Smooth muscle cell (in vitro differentiated cells): Measurements from ENCODE around the gene AP4B1. TPM values are rescaled to one million over a fixed set of nuclear protein-coding genes. Genes with fewer than 3 reads are reported as not detected.

Source experiments
- DNase-seq: peaks from one replicate; lab custom pipeline; 2025; ENCODE audit not compliant: unreplicated experiment; lab: John Stamatoyannopoulos, UW
- H2AFZ ChIP-seq: fragments of 200-600 bp; sonication (generic); 2 replicates; pipeline ENCODE4 v1.6.0; 2016; ENCODE audit warnings: antibody characterized with exemption, low read depth, mild to moderate bottlenecking
- H3F3A ChIP-seq: fragments of 200-600 bp; sonication (generic); 2 replicates; pipeline ENCODE4 v1.6.0; 2017; ENCODE audit warnings: antibody characterized with exemption, low read depth
- H3K27ac ChIP-seq: fragments of 200-600 bp; sonication (generic); 2 replicates; pipeline ENCODE4 v1.5.1; 2016; ENCODE audit warnings: low read depth, mild to moderate bottlenecking
- H3K27me3 ChIP-seq: fragments of 200-600 bp; sonication (generic); 2 replicates; pipeline ENCODE4 v1.6.1; 2016; ENCODE audit warnings: low read depth, mild to moderate bottlenecking
- H3K36me3 ChIP-seq: fragments of 200-600 bp; sonication (generic); 2 replicates; pipeline ENCODE4 v1.5.1; 2016; ENCODE audit warnings: low read depth
- H3K4me1 ChIP-seq: fragments of 200-600 bp; sonication (generic); 2 replicates; pipeline ENCODE4 v1.5.1; 2016; ENCODE audit warnings: low read depth
- H3K4me2 ChIP-seq: fragments of 200-600 bp; sonication (generic); 2 replicates; pipeline ENCODE4 v1.6.0; 2016; ENCODE audit warnings: mild to moderate bottlenecking
- H3K4me3 ChIP-seq: fragments of 200-600 bp; sonication (generic); 2 replicates; pipeline ENCODE4 v1.5.1; 2016; ENCODE audit warnings: mild to moderate bottlenecking
- H3K79me2 ChIP-seq: fragments of 200-600 bp; sonication (generic); 2 replicates; pipeline ENCODE4 v1.6.0; 2016; ENCODE audit warnings: low read depth, mild to moderate bottlenecking
- H3K9ac ChIP-seq: fragments of 200-600 bp; sonication (generic); 2 replicates; pipeline ENCODE4 v1.6.0; 2016; ENCODE audit warnings: low read depth
- H3K9me3 ChIP-seq: fragments of 200-600 bp; sonication (generic); replicated peaks from 2 replicates; pipeline ENCODE4 v1.5.1; 2016; ENCODE audit warnings: low read depth
- H4K20me1 ChIP-seq: fragments of 200-600 bp; sonication (generic); 2 replicates; pipeline ENCODE4 v1.6.0; 2016; ENCODE audit warnings: low read depth
- CTCF ChIP-seq: fragments of 200-600 bp; sonication (generic); IDR thresholded peaks from 2 replicates; pipeline ENCODE4 v1.5.1; 2017; ENCODE audit warnings: borderline replicate concordance, mild to moderate bottlenecking, antibody characterized with exemption; ENCODE audit not compliant: insufficient read depth, poor library complexity, severe bottlenecking
- WGBS: methylation state at CpG from one replicate; pipeline ENCODE4 v1.1.7; 2016; ENCODE audit warnings: low lambda C conversion rate; 5-methylcytosine and 5-hydroxymethylcytosine counted together
- polyA plus RNA-seq: library from polyadenylated mRNA; unstranded; fragments of >200 nt; fragmentation: Nextera tagmentation; extraction: Ambion mirVana; gene quantifications from 2 replicates; pipeline ENCODE4 v1.2.1, GENCODE V29; 2016
- total RNA-seq: library from RNA; depleted of rRNA; stranded (reverse); fragments of >200 nt; gene quantifications from 2 replicates; pipeline ENCODE4 v1.2.3, GENCODE V29; 2014

AP4B1 gene
- total and polyA plus RNA-seq, 2 experiments from 2014 or later = 11.6 to 17.3 TPM

- no peaks in the 10 kb centered on the region for H3K79me2 ChIP-seq
- no peaks in the 10 kb centered on the region for H3K27me3 ChIP-seq
- no peak overlapping the region for H2AFZ ChIP-seq
- DNase-seq = no peak
- H3K4me2 ChIP-seq = no peak overlapping the region
- H3K4me3 ChIP-seq = no peak overlapping the region
- H3K36me3 ChIP-seq = peaks cover 6% of the 10 kb centered on the region
- no peak overlapping the region for H3K9ac ChIP-seq
- H4K20me1 ChIP-seq = no peaks in the 10 kb centered on the region
- H3K4me1 ChIP-seq = peaks cover 4% of the 10 kb centered on the region
- H3F3A ChIP-seq = peaks cover under 1% of the 10 kb centered on the region
- no peak overlapping the region for H3K27ac ChIP-seq
- no peaks in the 10 kb centered on the region for H3K9me3 ChIP-seq
- TF ChIP-seq CTCF = no peak
Measured at GRCh38 chr1:113899111-113899510, 5.5 kb downstream of the AP4B1 start.

DNA sequence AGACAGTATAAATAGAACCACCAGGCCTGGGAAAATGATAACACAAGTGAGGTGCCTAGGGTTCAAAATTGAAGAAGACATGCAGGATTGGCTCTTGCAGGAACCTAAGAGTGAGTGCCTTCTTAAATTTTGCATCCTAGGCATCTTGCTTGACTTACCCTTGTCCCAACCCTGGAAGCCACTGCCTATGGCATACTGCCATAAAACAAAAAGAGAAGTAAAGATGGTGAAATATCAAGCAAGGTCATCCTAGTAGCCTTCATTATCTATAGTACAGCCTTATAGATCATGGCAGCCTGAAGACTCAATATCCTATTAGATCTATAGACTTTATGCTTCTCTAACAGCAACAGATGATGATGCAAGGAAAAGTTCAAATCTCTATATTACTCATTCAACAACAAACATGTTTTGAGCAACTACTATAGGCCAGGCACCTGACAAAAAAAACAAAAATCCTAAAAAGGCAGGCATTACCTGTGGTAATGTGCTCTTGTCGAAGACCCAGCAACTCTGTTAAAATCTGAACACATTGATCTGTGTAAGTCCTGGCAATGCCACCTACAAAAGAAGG, 6.3 kb downstream of the AP4B1 start:
- Histone ChIP-seq H3K9me3 (no peaks in the 10 kb centered on the region), H3K79me2 (no peaks in the 10 kb centered on the region), H3K9ac (no peak overlapping the region), H3K4me1 (no peaks in the 10 kb centered on the region), H3F3A (no peaks in the 10 kb centered on the region), H4K20me1 (no peaks in the 10 kb centered on the region), H3K4me2 (no peak overlapping the region), H3K36me3 (peaks cover 6% of the 10 kb centered on the region), H3K27me3 (no peaks in the 10 kb centered on the region), H2AFZ (no peak overlapping the region), H3K4me3 (no peak overlapping the region), H3K27ac (no peak overlapping the region)
- TF ChIP-seq CTCF = no peak
- 100% methylated on average over 1 of the region's 1 CpG for WGBS
- no peak for DNase-seq

DNA sequence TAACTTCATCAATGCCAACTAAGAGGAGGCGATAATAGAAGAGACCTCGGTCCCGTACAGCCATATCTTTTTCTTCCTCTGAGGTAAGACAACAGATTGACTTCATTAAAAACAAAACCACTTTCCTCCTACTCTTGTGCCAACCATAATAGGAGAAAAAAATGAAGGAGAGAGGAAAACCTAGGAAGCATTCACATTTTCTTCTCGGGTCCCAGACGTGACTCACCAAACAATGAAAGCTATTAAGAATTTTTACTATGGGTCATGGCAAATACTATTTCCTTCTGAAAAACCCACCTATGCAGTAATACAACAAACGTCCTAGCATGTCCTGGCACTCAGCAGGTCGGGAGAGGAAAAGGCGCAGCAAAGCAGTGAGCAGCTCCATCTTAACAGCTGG, 8.6 kb downstream of the AP4B1 start:
- Histone ChIP-seq H3K27ac (no peak overlapping the region), H3K36me3 (peaks cover 6% of the 10 kb centered on the region), H3K4me3 (no peak overlapping the region), H3F3A (no peaks in the 10 kb centered on the region), H3K27me3 (no peaks in the 10 kb centered on the region), H3K4me2 (no peak overlapping the region), H3K9ac (no peak overlapping the region), H4K20me1 (no peaks in the 10 kb centered on the region), H3K79me2 (no peaks in the 10 kb centered on the region), H2AFZ (no peak overlapping the region), H3K4me1 (no peaks in the 10 kb centered on the region), H3K9me3 (no peaks in the 10 kb centered on the region)
- no peak for TF ChIP-seq CTCF
- 94% methylated on average over 8 of the region's 8 CpGs for WGBS
- no peak for DNase-seq

GRCh38 chr1:113895098-113895497, 9.5 kb downstream of the AP4B1 start:
- no peaks in the 10 kb centered on the region for H3K4me1 ChIP-seq
- H3K27ac ChIP-seq = no peak overlapping the region
- H3K4me3 ChIP-seq = no peak overlapping the region
- no peak overlapping the region for H3K4me2 ChIP-seq
- no peaks in the 10 kb centered on the region for H3K27me3 ChIP-seq
- H2AFZ ChIP-seq = no peak overlapping the region
- H3F3A ChIP-seq = no peaks in the 10 kb centered on the region
- 95% methylated on average over 6 of the region's 6 CpGs for WGBS
- no peak overlapping the region for H3K9ac ChIP-seq
- no peaks in the 10 kb centered on the region for H3K79me2 ChIP-seq
- H3K36me3 ChIP-seq = peaks cover 6% of the 10 kb centered on the region
- no peaks in the 10 kb centered on the region for H3K9me3 ChIP-seq
- H4K20me1 ChIP-seq = no peaks in the 10 kb centered on the region
- DNase-seq = no peak
- no peak for TF ChIP-seq CTCF
